Measurements from ENCODE around the gene TNFRSF19. TPM values are rescaled to one million over a fixed set of nuclear protein-coding genes. Genes with fewer than 3 reads are reported as not detected.

The TNFRSF19 gene
- total and polyA plus RNA-seq, 2 of the 4 experiments (the other 2 are of a cell fraction), result 18.6 to 26.3 TPM

DNA sequence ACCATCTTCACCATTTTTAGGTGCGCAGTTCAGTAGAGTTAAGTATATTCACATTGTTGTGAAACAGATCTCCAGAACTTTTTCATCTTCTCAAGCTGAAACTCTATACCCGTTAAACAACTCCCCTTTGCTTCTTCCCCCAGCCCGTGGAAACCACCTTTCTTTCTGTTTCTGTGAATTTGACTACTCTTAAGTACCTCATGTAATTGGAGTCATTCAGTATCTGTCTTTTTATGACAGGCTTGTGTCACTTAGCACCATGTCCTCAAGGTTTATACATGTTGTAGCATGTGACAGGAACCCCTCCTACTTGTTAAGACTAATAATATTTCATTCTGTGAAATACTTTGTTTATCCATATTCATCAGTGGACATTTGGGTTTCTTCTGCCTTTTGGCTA, 52.8 kb downstream of the TNFRSF19 start:
- Histone ChIP-seq H3K9me1 (ENCODE audit: insufficient read depth, low read length) (peaks cover 17% of the 10 kb centered on the region), H3K4me2 (ENCODE audit: low read depth, low read length) (no peak overlapping the region), H2AFZ (replicated peaks; ENCODE audit: low read length, poor library complexity) (no peak overlapping the region), H2BK5ac (ENCODE audit: low read depth, low read length, poor library complexity, severe bottlenecking) (no peak overlapping the region), H3K27me3 (ENCODE audit: control insufficient read depth, insufficient read depth, low read length) (no peaks in the 10 kb centered on the region), H4K20me1 (ENCODE audit: insufficient read depth, low read length) (no peaks in the 10 kb centered on the region), H2BK20ac (ENCODE audit: low read depth, low read length) (no peak overlapping the region), H3K23ac (ENCODE audit: low read depth, low read length) (no peak overlapping the region), H3K4me3 (ENCODE audit: insufficient read depth, low read depth, low read length) (no peak overlapping the region), H3K18ac (ENCODE audit: low read depth, low read length) (no peak overlapping the region), H3K4me1 (ENCODE audit: control insufficient read depth, insufficient read depth, low read length) (peaks cover 13% of the 10 kb centered on the region), H3K4ac (ENCODE audit: low read depth, low read length) (no peak overlapping the region), H4K8ac (ENCODE audit: low read depth in 2 of 2, low read length in 2 of 2) (no peak overlapping the region), H2BK15ac (ENCODE audit: low read depth, low read length) (no peak overlapping the region), H2AK5ac (ENCODE audit: low read depth, low read length) (no peak overlapping the region), H3K79me1 (ENCODE audit: low read depth in 1 of 2, low read length in 2 of 2) (peaks cover 3 to 38% of the 10 kb centered on the region in 2 experiments; a peak in 2 of 4 replicates), H4K91ac (ENCODE audit: insufficient read depth, low read depth, low read length) (no peak overlapping the region; the same call in 1 of the 2 replicates), H3K9me3 (ENCODE audit: control insufficient read depth, insufficient read depth, low read length) (peaks cover 2% of the 10 kb centered on the region; the same call in 1 of the 2 replicates), H3K14ac (replicated peaks; ENCODE audit: low read depth, low read length) (no peak overlapping the region), H3K27ac (ENCODE audit: insufficient read depth, low read length) (no peak overlapping the region), H2AK9ac (replicated peaks; ENCODE audit: low read depth, low read length, poor library complexity) (no peak overlapping the region), H3K9ac (ENCODE audit: low read depth, low read length) (no peak overlapping the region), H3K36me3 (ENCODE audit: control insufficient read depth, insufficient read depth, low read length) (peaks cover 34% of the 10 kb centered on the region), H4K5ac (ENCODE audit: low read depth, low read length) (no peak overlapping the region), H2BK120ac (ENCODE audit: low read depth, low read length) (no peak overlapping the region), H3K56ac (ENCODE audit: extremely low read depth, insufficient read depth, low read length) (no peak overlapping the region)
- WGBS, 2 experiments (ENCODE audit: extremely low coverage in 2 of 2, insufficient read length in 1 of 2), result no CpG with 5 or more reads among the region's 3 CpGs
- in situ Hi-C loops (cut with MboI; ENCODE audit: low sequenced_read_pairs) (no loop called here), intact Hi-C loops (cut with micrococcal nuclease) (no loop called here), dilution Hi-C loops (cut with HindIII; ENCODE audit: low sequenced_read_pairs, unreplicated experiment) (no loop called here)
- DNase-seq, result no peak
- CTCF ChIA-PET, result no interaction called here
- no TSS peak for BruUV-seq (replicated peaks)
- ATAC-seq (ENCODE audit: low read depth), result no peak
- no peak for TF ChIP-seq RFX5 (IDR thresholded peaks at IDR 0.05; ENCODE audit: low read depth, low read length)
- no peak for TF ChIP-seq BHLHE40 (IDR thresholded peaks at IDR 0.05; ENCODE audit: low read depth, low read length)
- TF ChIP-seq RCOR1 (IDR thresholded peaks at IDR 0.05; ENCODE audit: insufficient replicate concordance, low read length), result no peak
- no peak for TF ChIP-seq USF2 (IDR thresholded peaks at IDR 0.05; ENCODE audit: low read depth, low read length)
- TF ChIP-seq MAFK (IDR thresholded peaks at IDR 0.05; ENCODE audit: low read depth, low read length), result no peak
- TF ChIP-seq SMC3 (IDR thresholded peaks at IDR 0.05; ENCODE audit: low read depth, low read length), result no peak
- no peak for TF ChIP-seq CHD1 (IDR thresholded peaks at IDR 0.05; ENCODE audit: low read depth, low read length)
- no peak for TF ChIP-seq CEBPB (IDR thresholded peaks at IDR 0.05; ENCODE audit: low read depth, low read length)
- no peak for TF ChIP-seq FOS (IDR thresholded peaks at IDR 0.05; ENCODE audit: low read depth, low read length)
- POLR2A ChIA-PET (ENCODE audit: unreplicated experiment), result no interaction called here

Measured in IMR-90 (cell line).